MM.1S (cell line): ENCODE data around the gene PSD2.

Experiments
- EZH2 ChIP-seq: fragments of 300-600 bp; sonication (generic); optimal IDR thresholded peaks from 2 replicates; pipeline ENCODE3; 2017; ENCODE audit warnings: low read depth, mild to moderate bottlenecking, antibody characterized with exemption, low read length, mixed read lengths
- TF ChIP-seq, protein P1 (sequence below): fragments of 300-600 bp; sonication (generic); IDR thresholded peaks from 2 replicates; pipeline ENCODE4 v1.5.1; 2016; ENCODE audit warnings: antibody characterized with exemption, low read length, mixed read lengths

DNA sequence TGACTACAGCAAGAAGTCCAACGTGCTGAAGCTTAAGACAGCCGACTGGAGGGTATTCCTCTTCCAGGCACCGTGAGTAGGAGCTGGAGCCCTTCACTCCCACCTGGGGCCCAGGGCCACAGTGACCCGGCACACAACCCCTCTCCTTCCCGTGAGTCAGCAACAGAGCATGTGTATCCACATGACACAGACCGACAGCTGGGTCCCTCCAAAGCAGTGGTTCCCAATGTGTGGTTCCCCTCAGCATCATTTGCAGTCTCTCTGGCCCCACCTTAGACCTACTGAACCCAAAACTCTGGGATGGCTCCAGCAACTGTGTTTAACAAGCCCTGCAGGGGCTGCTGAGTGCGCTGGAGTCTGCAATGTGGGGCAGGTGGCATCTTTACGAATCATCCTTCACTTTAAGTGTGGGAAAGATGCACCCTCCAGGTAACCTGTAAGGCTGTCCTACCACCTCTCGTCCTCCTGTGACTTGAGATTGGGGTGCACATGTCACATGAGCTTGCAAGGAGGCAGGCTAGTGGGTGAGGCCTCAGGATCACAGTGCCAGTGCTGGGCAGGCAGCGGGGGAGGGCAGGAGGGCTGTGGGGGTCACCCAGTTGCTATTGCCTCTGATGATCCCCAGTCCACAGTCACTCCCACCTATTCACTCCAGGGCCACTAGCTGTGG lies 42.2 kb downstream of the PSD2 start:
- TF ChIP-seq, protein P1, sequence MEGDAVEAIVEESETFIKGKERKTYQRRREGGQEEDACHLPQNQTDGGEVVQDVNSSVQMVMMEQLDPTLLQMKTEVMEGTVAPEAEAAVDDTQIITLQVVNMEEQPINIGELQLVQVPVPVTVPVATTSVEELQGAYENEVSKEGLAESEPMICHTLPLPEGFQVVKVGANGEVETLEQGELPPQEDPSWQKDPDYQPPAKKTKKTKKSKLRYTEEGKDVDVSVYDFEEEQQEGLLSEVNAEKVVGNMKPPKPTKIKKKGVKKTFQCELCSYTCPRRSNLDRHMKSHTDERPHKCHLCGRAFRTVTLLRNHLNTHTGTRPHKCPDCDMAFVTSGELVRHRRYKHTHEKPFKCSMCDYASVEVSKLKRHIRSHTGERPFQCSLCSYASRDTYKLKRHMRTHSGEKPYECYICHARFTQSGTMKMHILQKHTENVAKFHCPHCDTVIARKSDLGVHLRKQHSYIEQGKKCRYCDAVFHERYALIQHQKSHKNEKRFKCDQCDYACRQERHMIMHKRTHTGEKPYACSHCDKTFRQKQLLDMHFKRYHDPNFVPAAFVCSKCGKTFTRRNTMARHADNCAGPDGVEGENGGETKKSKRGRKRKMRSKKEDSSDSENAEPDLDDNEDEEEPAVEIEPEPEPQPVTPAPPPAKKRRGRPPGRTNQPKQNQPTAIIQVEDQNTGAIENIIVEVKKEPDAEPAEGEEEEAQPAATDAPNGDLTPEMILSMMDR = no peak
- no peak for TF ChIP-seq EZH2
